Stimulated activated CD4-positive, alpha-beta T cell treated with anti-CD3 and anti-CD28 coated beads, Interleukin-4, amount 100 ng/mL, for 4 hours (primary cell): ENCODE results near the gene GALNT18.

Experiments
- DNase-seq, 2 experiments: peaks; one replicate each; pipeline ENCODE4 v3.0.0-alpha.2; 2020

Gene GALNT18

DNA sequence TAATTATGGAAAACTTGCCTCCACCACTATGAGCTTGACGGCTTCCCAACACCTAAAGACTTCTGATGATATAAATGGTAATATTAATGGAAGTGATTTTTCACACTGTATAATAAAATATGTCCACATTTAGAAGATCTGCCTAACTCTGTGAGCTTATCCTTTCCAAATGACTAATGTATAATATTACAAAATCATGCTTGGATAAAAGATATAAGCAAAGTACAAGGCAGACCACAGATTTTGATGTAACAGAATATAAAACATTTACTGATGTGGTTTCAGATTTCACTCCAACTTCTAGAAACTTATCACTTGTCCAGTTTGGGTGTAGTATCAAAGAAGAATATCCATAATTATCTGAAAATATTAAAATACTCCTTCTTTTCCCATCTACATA is 36.9 kb downstream of the GALNT18 start:
- no peak for DNase-seq

DNA sequence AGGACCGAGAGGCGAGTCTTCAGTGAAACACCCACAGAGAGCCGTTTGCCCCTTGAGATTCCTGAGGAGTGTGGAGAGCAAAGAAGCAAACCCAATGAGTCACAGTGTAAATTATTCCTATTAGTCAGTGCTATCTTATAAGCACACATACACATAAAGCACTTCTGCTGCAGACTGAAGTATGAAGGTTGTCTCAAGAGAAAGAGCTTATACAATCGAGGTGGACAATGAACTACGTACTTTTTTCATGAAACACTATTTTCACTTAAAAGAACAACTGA is 37.3 kb downstream of the GALNT18 start:
- DNase-seq = no peak

DNA sequence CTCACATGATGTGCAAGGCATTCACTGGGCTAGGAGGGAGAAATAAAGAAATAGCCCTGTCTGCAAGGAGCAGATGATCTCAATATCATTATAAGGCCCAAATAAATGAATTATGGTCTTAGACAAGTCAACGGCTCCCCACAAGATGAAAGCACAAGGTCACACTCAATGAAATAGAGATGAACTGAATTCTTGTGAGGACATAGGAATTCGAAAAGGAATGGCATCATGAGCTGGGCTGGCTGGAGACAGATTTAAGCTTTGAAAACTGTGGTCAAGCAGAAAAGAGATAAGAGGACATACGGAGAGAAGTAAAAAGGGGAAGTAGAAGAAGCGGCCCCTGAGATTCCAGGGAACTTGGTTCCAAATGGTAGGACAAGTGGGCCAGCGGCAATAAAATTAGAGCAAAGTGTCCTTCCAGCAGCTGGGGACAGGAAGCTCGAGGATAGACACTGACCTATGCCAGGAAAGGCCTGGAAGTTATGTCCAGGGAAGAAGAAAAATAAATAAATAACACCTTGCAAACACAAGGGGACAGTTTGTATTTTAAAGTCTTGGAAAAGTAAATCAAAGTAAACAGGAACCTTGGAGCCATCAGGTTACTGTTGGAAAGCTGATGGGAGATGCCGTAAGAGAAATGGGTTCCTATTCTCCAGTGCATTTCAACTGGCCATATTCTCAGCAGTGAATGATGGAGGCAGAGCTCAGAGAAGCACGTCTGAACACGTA is 37.8 kb downstream of the GALNT18 start:
- DNase-seq = no peak

DNA sequence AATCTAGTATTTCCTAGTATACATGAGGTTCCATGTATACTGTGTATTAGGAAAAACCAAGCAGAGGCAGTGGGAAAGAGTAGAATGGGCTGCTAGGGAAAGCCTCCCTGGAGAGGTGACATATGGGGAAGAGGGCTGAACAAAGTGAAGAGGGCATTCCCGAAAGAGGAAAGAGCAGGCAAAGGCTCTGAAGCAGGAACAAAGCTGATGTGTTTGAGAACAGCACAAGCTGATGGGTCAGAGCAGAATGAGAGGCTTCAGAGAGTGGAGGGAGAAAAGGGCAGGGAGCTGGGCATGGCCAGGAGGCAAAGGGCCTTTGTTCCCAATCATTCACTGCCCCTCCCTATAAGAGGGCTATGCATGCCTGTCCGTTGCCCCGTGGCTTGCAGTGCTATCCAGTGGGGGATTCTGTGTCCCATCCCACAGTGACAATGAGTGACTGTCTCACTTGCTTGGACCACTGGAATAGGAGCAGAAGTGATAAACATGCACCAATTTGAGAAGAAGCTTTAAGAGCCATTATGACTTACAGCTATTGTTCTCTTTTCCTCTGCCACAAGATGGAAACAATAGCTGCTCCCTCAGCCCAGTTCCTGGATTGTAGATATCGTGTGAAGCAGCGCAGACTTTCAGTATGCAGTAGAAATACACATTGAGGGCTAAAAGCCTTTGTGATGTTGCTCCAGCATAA is 39.6 kb downstream of the GALNT18 start:
- DNase-seq = no peak

DNA sequence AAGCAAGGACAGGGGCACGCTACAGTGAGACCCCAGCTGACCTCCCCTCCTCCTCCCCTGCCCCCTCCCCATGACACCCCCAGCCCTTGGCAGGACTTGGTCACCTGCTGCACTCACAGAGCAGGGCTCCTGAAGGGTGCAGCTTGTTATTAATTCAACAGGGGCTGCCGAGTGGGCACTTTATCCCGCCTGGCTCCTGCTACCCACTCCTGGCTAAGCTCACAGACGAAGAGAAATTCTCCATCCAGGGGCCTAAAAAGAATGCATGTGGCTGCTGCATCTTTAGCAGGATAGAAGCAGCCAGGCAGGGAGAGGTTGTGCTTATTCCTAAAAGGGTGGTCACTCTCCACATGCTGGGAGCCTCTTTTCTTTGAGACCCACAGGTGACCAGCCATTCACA is 40.3 kb downstream of the GALNT18 start:
- DNase-seq = no peak

DNA sequence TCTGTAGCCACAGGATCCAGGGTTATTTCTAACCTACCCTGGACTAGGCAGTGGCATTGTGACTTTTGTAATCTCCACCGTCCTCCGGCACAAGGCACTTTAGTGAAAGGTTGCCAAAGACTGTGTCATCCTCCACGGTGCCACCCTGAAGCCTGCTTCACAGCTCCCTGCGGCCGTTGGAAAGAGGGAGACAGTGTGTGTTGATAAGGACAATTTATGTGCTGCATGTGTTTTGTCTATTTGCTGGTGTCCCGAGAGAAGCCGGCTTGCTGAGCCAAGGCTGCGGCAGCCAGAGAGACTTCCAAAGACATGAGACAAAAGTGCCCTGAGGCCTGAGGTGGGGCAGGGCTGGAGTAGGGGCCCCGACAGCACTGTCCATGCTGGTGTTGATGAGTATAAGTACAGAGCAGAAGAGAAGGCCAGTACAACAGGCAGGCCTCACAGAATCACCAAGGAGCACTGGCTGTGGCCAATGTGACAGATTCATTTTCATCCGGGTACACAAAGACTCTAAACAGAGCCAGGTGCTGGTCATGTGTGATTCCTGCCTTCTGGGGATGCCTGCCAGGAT is 40.9 kb downstream of the GALNT18 start:
- DNase-seq = no peak

DNA sequence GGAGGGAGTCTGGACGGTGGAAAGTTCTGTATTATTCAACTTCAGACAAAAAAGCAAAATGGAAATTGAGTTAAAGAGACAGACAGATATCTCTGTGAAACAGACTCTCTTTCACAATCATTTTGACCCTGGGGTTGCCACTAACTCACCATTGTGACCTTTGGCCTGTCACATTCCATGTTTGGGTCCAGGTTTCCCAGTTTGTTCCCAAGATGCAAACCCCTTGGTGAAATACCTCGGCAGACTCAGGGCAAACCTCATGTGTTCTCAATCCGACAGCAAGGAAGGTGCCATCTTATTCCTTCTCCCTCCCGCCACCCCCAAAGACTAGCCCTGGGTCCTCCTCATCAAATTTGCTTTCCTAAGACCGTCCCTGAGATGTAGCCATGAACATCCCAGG is 41.8 kb downstream of the GALNT18 start:
- DNase-seq = no peak

DNA sequence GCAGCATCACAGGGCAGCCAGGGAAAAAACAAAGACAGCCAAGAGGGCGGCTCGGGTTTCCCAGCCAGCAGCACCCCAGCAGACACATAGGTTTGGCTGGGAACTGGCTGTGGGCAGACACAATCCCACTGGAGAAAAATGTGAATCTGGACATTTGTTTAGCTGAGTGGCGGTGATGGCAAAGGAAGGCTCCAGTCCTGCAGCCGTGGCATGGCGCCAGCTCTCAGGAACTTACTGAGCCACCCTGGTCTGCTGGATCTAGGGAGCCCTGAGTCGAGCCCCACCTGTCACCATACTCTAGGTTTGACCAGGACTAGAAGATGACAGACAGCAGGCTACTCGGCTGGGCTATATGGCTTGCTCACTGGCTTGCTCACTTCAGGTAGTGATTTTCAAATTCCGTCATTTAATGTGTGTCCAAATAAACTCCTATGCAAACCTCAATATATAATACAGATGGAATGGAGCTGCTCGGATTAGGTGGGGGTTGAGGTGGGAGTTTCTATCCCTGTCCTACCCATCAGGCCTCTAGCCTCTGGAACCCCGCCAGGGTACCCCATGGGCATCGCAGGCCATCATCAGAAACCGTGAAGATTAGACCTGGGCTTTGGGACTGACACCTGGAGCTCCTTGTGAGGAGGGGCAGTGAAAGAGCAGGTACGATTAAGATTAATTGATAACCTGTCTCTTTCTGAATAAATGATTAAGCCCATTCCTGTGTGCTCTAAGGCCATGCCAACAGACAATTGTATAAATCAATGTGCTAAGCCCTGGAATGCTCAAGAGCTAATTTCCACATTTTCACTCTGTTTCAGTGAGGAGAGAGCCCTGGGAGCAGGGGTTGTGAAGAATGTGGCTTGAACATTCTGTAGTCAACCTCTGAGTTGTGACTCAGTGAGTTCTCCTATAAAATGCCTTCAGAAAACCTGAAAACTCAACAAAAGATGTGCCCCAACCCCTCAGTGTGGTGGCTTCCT is 42.5 kb downstream of the GALNT18 start:
- no peak for DNase-seq

DNA sequence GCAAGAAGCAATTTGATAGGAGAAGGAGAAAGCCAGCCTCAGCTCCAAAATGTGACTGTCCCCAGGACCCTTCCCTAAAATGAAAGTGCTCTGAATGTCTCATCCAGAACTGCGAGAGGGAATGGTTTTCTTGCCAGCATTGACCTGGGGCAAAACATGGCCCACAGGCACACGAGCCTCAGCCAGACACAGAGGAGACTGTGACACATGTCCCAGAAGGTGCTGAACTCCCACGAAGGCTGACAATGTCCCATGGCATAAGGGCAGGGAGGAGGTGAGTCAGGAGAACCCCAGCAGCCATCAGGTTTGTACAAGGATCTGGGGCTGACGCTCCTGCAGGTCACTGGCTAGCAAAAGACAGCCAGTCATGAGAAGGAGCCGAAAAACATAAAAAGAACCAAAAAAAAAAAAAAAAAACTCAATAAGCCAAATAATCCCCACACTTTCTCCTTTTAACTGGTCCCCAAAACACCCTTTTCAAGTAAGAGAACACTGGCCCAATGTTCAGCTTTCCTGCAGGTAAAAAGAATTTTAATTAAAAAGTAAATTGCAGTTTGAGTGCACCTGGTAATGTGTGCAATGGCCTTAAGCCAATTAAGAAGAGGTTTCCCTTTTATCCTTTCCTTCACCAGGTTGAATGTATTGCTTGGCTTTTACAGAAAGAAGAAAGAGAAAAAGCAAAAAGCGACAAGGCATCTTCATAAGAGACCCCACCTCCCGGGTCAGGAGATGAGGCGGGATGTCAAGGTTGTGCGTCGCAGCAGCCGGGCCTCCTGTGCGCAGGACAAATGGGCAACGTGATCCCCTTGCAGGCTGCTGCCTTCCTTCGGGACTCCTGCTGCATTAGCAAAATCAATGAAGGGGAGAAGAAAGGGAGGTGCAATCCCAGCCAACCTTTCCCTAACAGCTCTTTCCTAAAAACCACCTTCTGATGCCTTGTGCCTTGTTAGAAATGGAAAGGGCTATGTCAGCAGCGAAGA is 43.6 kb downstream of the GALNT18 start:
- DNase-seq = no peak

DNA sequence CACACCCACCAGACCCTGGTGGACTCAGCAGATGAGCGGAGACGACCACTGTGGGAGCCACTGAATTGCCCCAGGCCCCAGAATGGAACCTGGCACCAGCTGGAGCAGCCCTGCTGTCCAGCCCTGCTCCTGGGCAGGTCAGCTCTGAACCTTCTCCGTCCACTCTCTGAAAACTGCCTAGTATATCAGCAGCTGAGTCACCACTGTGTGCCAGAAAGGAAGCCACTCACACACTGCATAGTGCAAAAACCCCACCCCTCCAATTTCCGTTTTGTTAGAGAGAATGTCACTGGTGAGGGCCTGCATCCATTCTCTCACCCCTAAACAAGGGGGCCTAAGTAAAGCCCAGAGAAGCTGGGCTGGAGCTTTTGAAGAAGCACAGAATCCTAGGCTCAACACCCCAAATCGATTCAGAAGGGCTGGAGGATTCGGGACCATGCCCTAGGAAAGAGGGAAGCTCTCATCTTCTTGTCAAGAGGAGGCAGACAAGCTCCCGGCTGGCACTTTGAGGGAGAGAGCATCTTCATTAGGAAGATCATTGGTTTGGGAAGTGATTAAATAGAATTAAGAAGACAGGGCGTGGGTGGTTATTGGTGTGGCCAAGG is 44.5 kb downstream of the GALNT18 start:
- no peak for DNase-seq

DNA sequence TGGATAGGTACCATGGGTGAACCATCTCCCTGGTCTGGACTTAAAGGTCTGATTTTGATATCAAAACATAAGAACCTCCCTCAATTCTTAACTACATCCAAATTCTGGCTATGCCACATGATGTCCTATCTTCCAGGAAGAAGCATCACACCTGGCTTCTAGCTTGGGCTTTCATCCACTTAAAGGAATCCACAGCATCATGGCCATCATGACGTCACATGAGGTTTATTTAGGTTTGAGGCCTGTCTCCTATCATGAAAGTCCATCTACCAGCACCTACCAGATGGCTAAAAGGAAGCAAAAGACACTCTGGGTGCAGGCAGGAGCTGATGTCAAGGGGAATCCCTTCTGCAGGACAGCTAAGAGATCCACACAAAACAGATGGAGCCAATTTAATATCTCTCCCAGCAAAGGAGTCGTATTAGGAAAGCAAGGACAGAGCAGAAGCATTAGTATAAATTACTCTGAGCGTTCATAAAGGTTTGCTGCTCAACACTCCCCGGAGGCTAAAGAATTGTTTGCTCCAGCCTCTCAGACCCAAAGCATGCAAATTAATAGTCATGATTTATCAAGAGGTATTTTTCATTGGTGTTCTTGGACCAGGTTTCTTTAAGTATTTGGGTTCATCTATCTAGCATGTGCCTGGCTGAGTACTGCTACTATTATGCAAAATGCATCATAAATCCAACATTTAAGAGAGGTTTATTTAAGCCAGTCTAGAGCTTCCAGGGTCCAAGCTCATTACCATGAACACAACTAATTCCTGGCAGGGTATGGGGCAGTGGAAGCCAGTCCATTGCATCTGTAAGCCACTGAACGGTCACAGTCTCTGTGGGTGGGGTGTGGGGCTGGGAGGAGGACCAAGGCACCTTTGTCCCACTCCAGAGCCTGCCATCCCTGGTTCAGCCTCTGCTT is 47.2 kb downstream of the GALNT18 start:
- no peak for DNase-seq

DNA sequence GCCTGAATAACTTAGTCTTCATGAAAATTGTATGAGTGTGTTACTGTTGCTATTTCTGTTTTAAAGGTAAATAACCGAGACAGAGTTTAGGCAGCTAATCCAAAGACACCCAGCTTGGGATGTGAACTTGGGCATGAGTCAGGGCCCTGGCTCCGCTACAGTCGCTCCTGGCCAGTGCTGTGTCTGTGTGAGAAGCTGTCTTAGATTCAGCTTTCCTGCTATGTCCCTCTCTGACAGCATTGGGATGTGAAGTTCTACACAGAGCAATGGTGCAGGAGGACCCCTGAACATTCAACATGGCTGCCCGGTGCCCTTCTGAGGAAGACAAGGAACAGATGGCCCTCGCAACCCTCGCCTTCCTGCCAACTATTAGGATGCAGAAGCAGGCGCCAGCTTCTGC is 49.4 kb downstream of the GALNT18 start:
- no peak for DNase-seq

DNA sequence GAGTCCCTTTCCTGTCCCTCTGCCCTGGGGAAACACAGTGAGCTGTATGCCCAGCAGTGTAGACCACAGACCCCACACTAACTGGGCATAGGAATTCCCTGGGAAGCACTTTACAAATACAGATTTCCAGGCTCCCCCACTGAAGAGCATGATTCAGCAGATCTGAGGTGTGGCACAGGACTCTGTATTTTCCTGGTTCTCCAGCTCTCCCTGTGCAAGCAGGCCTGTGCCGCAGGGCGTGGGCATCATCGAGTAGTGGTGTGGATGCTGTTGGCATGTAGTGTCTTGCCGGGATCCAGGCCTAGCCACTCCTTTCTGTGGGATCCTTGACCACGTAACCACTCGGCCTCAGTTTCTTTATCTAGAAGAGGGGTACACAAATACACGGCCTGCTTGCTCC is 49.9 kb downstream of the GALNT18 start:
- no peak for DNase-seq

DNA sequence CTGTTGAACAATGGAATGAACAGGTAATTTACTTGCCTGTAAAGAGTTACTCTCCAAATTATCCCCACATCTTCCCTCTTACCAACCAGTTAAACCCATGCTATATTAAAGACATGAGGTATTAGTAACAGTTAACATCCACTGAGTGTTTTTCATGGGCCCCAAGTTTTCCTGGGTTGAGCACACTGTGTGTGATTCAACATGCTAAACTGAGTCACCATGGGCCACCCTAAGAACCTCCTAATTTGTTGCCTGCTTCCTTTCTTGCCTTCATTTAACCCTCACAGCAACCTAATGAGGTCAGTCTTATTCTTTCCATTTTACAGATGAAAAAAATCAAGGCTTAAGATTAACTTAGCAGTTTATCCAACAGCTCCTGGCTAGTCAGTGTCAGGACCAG is 51.0 kb downstream of the GALNT18 start:
- no peak for DNase-seq

DNA sequence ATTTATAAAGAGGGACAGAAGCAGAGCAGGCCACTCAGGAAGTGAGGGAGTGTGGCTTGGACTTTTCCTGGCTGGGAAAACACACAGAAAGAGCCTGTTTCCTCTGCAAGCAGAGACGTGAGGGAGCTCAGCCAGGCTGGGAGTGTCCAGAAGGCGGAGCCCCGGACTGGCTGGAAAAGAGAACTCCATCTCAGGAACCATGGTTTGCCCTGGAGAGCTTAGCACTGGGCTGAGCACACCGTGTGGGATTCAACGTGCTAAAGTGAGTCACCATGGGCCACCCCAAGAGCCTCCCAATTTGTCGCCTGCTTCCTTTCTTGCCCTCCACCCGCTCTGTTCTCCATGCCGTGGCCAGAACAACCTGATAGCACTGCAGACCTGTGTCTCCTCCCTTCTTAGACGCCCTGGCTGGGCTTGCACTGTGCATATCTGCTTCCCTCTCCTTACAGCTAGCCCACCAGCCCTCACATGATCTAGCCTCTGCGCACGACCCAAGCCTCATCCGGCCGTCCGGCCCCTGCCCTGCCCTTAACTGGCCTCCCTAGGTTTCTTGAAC is 51.8 kb downstream of the GALNT18 start:
- no peak for DNase-seq

DNA sequence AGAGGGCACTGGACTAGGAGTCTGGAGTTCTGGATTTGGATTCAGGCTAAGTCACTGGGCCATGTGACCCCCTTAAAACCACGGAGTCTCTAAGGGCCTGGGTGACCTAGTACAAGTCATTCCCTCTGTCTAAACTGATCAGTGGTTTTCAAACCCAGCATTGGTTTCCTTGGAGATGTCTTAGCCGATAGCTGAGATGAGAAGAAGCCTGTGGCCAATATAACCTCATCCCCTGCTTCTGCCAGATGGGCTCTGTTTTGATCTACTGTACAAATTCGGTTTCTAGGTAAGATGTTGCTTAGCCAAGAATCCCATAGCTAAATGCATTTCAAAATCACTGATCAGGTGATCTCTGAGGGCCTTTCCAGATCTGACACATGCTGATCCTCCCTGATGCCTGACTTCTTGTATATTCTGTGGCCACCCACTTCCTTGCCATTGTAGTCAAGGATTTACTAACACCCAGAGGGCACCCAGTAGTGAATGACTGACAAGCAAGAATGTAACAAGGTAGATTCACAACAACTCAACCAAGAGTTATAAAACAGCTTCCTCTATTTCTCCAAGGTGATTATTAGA is 53.1 kb downstream of the GALNT18 start:
- DNase-seq = no peak

DNA sequence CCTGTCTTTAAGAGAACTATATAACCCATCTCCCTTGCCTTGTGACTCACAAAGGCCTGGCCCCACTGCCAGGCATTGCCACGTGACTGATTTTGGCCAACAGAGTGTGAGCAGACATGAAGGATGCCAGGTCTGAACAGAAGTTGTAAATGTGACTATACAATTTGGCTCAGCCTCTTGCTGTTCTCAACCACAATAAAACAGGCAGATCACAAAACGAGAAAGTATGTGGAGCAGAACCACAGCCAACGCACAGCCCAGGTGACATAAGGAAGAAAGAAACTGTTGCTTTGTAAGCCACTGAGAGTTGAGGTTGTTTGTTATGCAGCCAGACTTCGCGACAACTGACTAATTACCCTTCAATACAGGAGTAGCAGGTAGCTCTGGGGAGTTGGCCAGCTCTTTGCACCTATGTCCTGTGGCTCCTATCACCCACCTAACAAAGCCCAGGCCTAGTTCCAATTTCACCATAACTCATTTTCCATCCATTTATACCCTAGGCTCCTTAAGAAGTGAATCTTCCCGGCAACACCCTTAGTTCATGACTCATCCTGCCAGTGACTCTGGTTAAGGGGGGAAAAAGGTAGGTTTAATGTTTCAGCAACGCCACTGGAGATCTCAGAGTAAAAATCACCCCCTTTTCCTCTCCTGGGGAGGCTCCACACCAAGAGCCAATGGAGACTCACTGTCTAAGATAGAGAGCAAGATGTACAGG is 53.7 kb downstream of the GALNT18 start:
- DNase-seq = no peak

DNA sequence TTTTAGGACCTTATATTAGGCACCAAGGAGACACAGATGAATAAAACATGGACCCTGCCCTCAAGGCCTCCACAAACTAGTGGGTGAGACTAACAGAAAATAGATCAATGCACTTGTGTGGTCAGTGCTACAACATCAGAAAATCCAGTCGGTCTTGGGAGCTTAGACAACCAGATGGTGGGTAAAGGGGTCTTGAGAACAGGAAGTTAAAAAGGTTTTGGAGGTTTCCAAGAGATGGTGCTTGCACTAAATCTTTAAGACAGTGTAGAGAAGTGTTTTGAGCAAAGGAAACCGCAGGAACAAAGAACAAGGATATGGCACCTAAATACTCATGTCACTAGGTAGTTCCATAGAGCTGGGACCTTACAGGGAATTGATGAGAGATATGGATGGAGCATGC is 56.2 kb downstream of the GALNT18 start:
- DNase-seq = no peak
